ENCODE measurements around the gene ERF. TPM values are rescaled to one million over a fixed set of nuclear protein-coding genes. Genes with fewer than 3 reads are reported as not detected.

The ERF gene
- total RNA-seq, 1 experiment from 2014 or later = 96.1 TPM

- no peaks in the 10 kb centered on the region for H3K27me3 ChIP-seq (ENCODE audit: insufficient read depth, low read length)
- H4K20me1 ChIP-seq (ENCODE audit: insufficient read depth) = no peaks in the 10 kb centered on the region
- H3K9me3 ChIP-seq (ENCODE audit: control insufficient read depth in 1 of 2, insufficient read depth in 1 of 2, low read depth in 1 of 2, low read length in 2 of 2) = no peaks in the 10 kb centered on the region
- H3K9ac ChIP-seq (ENCODE audit: low read length) = peak overlapping the region; percentile 90
- TF ChIP-seq TCF7L2 (IDR thresholded peaks at IDR 0.05; ENCODE audit: borderline replicate concordance, extremely low read depth, insufficient read depth, insufficient read length) = peak; percentile 15
- TF ChIP-seq ZFX (IDR thresholded peaks at IDR 0.05) = peak; percentile 60; the same call in 1 of the 2 replicates
- peak; percentile 22; the same call in 1 of the 2 replicates for TF ChIP-seq MAX (IDR thresholded peaks at IDR 0.05)
- no peak for TF ChIP-seq CTCF (IDR thresholded peaks at IDR 0.05 in 2 of 3, conservative IDR thresholded peaks at IDR 0.05 in 1 of 3; ENCODE audit: borderline replicate concordance in 1 of 3, insufficient read depth in 1 of 3, low read depth in 2 of 3, low read length in 2 of 3)
- BruUV-seq (replicated peaks) = TSS peak; percentile 19
- POLR2A ChIA-PET = interaction anchor here (0.9 to 1.0 kb wide), 2 partner anchors 9 to 26 kb away, joined by 4 to 5 read pairs; partner anchors contain the start of gene GSK3A
- H3K4me2 ChIP-seq (ENCODE audit: low read length) = peak overlapping the region; percentile 90
- CTCF ChIA-PET = interaction anchor here (0.9 to 1.2 kb wide), 2 partner anchors 26 to 63 kb away, joined by 3 to 4 read pairs; no protein-coding TSS in a partner anchor
- H3K9me2 ChIP-seq (ENCODE audit: insufficient read depth) = no peaks in the 10 kb centered on the region
- RAD21 ChIA-PET (ENCODE audit: low non-redundant PET in 1 of 2, low total read pairs in 2 of 2, uncharacterized antibody in 2 of 2, unreplicated experiment in 2 of 2) = no interaction called here
- peaks cover 25 to 28% of the 10 kb centered on the region in 2 experiments for H3K36me3 ChIP-seq (ENCODE audit: control insufficient read depth in 1 of 2, insufficient read depth in 2 of 2, low read length in 2 of 2)
- H3K27ac ChIP-seq (ENCODE audit: low read depth, low read length) = peak overlapping the region; percentile 91
- peaks cover 75% of the 10 kb centered on the region for H3K79me2 ChIP-seq (ENCODE audit: insufficient read depth, low read length)
- no peak for DNase-seq (ENCODE audit: low read depth, low spot score)
- intact Hi-C loops (cut with micrococcal nuclease) = no loop called here
- peak overlapping the region; percentile 89 to 99 for H3K4me3 ChIP-seq (replicated peaks in 1 of 2; ENCODE audit: low read depth in 1 of 2, low read length in 2 of 2)
- ATAC-seq = peak; percentile 51
- no peak overlapping the region for H2AFZ ChIP-seq (ENCODE audit: low read depth, low read length, poor library complexity, severe bottlenecking)
- H3K4me1 ChIP-seq (ENCODE audit: control insufficient read depth in 1 of 2, insufficient read depth in 2 of 2, low read length in 2 of 2) = peaks cover 17 to 38% of the 10 kb centered on the region in 2 experiments
Observed at GRCh38 chr19:42216653-42217519, 38.0 kb downstream of the ERF start.
